Measurements from ENCODE around the gene PDGFC. TPM values are rescaled to one million over a fixed set of nuclear protein-coding genes. Genes with fewer than 3 reads are reported as not detected.
A peak's percentile ranks its signal among the peaks of the same experiment; 100 is the strongest.

The PDGFC gene
- total RNA-seq, 1 donor: 42.8 TPM

DNA sequence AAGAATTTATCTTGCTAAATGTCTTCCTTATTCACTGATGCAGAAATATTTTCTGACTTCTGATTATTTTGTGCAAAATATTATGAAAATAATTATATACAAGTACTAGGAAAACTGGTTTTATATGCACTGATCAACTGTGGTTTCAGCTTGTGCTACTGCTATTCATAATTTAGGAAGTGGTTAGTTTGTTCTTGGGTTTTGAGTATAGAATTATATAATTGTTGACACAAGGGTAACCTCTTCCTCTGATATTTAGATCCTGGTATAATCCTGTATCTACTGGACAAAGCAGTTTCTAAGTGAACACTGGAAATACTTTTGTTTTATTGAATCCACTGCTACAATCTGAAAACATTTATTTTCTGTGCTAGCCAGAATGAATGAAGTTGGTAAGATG lies 182.8 kb downstream of the PDGFC start:
- no peak for DNase-seq (ENCODE audit: low read depth)
- TF ChIP-seq, protein P1, sequence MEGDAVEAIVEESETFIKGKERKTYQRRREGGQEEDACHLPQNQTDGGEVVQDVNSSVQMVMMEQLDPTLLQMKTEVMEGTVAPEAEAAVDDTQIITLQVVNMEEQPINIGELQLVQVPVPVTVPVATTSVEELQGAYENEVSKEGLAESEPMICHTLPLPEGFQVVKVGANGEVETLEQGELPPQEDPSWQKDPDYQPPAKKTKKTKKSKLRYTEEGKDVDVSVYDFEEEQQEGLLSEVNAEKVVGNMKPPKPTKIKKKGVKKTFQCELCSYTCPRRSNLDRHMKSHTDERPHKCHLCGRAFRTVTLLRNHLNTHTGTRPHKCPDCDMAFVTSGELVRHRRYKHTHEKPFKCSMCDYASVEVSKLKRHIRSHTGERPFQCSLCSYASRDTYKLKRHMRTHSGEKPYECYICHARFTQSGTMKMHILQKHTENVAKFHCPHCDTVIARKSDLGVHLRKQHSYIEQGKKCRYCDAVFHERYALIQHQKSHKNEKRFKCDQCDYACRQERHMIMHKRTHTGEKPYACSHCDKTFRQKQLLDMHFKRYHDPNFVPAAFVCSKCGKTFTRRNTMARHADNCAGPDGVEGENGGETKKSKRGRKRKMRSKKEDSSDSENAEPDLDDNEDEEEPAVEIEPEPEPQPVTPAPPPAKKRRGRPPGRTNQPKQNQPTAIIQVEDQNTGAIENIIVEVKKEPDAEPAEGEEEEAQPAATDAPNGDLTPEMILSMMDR (IDR thresholded peaks at IDR 0.05; ENCODE audit: insufficient read depth, low read length): no peak
- no peak overlapping the region for H3K4me3 ChIP-seq (ENCODE audit: low read depth, low read length)

- TF ChIP-seq, protein P1 (IDR thresholded peaks at IDR 0.05; ENCODE audit: insufficient read depth, low read length): no peak
- no peak for DNase-seq (ENCODE audit: low read depth)
- H3K4me3 ChIP-seq (ENCODE audit: low read depth, low read length): no peak overlapping the region
Observed at GRCh38 chr4:156786713-156787112, 184.9 kb downstream of the PDGFC start.

GRCh38 chr4:156784970-156785369 lies 186.6 kb downstream of the PDGFC start:
- DNase-seq (ENCODE audit: low read depth): no peak
- no peak overlapping the region for H3K4me3 ChIP-seq (ENCODE audit: low read depth, low read length)
- TF ChIP-seq, protein P1 (IDR thresholded peaks at IDR 0.05; ENCODE audit: insufficient read depth, low read length): no peak

DNA sequence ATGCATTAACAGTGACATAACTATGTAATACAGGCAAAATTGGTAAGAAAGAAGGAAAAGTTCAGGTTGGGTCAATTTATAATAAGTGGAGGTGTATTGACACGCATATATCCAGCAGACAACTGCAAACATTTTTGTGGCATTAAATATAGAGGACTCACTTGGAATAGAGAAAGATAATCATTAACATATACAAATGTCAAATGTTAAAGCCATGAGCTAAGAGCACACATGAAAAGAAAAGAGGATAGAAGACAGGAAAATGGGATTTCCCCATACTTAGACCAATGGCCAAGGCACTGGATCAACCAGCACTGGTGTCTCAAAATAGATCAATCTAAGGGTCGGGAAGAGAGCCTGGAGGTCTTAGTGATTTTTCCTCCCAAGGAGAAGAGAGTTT lies 187.6 kb downstream of the PDGFC start:
- TF ChIP-seq, protein P1 (IDR thresholded peaks at IDR 0.05; ENCODE audit: insufficient read depth, low read length): no peak
- H3K4me3 ChIP-seq (ENCODE audit: low read depth, low read length): no peak overlapping the region
- no peak for DNase-seq (ENCODE audit: low read depth)

DNA sequence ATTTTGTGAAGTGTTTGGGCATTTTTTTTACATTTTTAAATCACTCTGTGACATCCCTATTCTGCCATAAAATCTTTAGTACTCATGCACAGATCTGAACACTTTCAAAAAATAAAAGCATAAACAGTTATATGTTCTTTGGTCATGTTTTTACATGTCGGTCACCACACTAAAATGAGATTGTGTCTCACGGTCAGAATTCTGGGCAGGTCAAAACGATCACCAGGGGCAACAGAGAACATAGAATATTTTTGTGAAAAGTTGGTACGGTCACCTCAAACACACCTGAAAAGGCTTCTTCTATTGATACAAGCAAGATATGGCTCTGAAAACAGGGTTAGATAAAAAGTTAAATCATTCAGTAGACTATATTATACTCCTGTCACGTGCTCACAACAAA lies 189.1 kb downstream of the PDGFC start:
- TF ChIP-seq, protein P1 (IDR thresholded peaks at IDR 0.05; ENCODE audit: insufficient read depth, low read length): no peak
- H3K4me3 ChIP-seq (ENCODE audit: low read depth, low read length): no peak overlapping the region
- DNase-seq (ENCODE audit: low read depth): no peak

GRCh38 chr4:156781852-156782251 lies 189.7 kb downstream of the PDGFC start:
- no peak overlapping the region for H3K4me3 ChIP-seq (ENCODE audit: low read depth, low read length)
- peak; percentile 47 for DNase-seq (ENCODE audit: low read depth)
- TF ChIP-seq, protein P1 (IDR thresholded peaks at IDR 0.05; ENCODE audit: insufficient read depth, low read length): no peak

DNA sequence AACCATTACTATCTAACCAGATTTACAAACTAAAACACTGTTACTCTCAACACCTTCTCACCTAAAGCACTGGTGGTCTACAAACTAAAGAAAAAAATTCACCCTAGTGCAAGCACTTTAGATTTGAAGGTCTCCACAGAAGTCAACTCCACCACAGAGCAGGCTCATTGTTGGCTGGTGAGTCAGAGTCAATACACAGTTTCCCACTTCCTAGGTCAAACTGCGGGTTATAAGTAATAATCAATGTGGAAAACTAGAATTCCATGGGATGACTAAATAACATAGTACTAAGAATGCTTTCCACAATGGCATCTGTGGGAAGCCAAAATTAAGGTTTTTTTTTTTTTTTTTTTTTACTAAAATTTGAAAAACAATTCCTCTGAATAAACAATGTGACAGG lies 191.8 kb downstream of the PDGFC start:
- TF ChIP-seq, protein P1 (IDR thresholded peaks at IDR 0.05; ENCODE audit: insufficient read depth, low read length): no peak
- peak; percentile 58 for DNase-seq (ENCODE audit: low read depth)
- no peak overlapping the region for H3K4me3 ChIP-seq (ENCODE audit: low read depth, low read length)
